ENCODE data around the gene INSIG2. TPM values are rescaled to one million over a fixed set of nuclear protein-coding genes. Genes with fewer than 3 reads are reported as not detected.

Gene INSIG2
- total RNA-seq, 4 donors from 2014 or later: 9.4 to 18.4 (median 13.5) TPM

GRCh38 chr2:118049140-118049815, 39.0 kb upstream of the INSIG2 start:
- no peaks in the 10 kb centered on the region for H3K9me3 ChIP-seq
- no peak for DNase-seq (ENCODE audit: extremely low spot score)
- TF ChIP-seq EP300 (IDR thresholded peaks at IDR 0.05): no peak
- no peak for TF ChIP-seq CTCF (IDR thresholded peaks at IDR 0.05)
- no peak for TF ChIP-seq POLR2A (IDR thresholded peaks at IDR 0.05; ENCODE audit: low read depth)
- no peak for TF ChIP-seq POLR2AphosphoS5 (IDR thresholded peaks at IDR 0.05)
- H3K4me3 ChIP-seq: no peak overlapping the region
- WGBS: 46% methylated on average over 3 of the region's 3 CpGs
- peaks cover 0 to 72% (median 5%) of the 10 kb centered on the region in 4 donors for H3K27me3 ChIP-seq
- no peak overlapping the region for H3K27ac ChIP-seq (replicated peaks in 1 of 4)
- H3K36me3 ChIP-seq: no peaks in the 10 kb centered on the region
- peaks cover 0 to 5% (median 0%) of the 10 kb centered on the region in 4 donors for H3K4me1 ChIP-seq
- intact Hi-C loops (cut with DNase I): loop anchor here (2.0 kb wide), 1 partner anchor 806 kb away; no protein-coding TSS in a partner anchor

GRCh38 chr2:118049816-118050140, 38.5 kb upstream of the INSIG2 start:
- DNase-seq (ENCODE audit: extremely low spot score): no peak
- Histone ChIP-seq H3K27me3 (peaks cover 0 to 67% (median 5%) of the 10 kb centered on the region in 4 donors), H3K9me3 (no peaks in the 10 kb centered on the region), H3K27ac (replicated peaks in 1 of 4) (no peak overlapping the region), H3K36me3 (no peaks in the 10 kb centered on the region), H3K4me3 (no peak overlapping the region), H3K4me1 (peaks cover 0 to 5% (median 0%) of the 10 kb centered on the region in 4 donors)
- TF ChIP-seq CTCF (IDR thresholded peaks at IDR 0.05) (no peak), POLR2A (IDR thresholded peaks at IDR 0.05; ENCODE audit: low read depth) (no peak), EP300 (IDR thresholded peaks at IDR 0.05) (no peak), POLR2AphosphoS5 (IDR thresholded peaks at IDR 0.05) (no peak)
- intact Hi-C loops (cut with DNase I): loop anchor here (2.0 kb wide), 1 partner anchor 805 kb away; no protein-coding TSS in a partner anchor

GRCh38 chr2:118050386-118050785, 37.9 kb upstream of the INSIG2 start:
- Histone ChIP-seq H3K4me1 (peaks cover 0 to 5% (median 0%) of the 10 kb centered on the region in 4 donors), H3K27ac (replicated peaks in 1 of 4) (no peak overlapping the region), H3K27me3 (peaks cover 0 to 66% (median 5%) of the 10 kb centered on the region in 4 donors), H3K9me3 (no peaks in the 10 kb centered on the region), H3K36me3 (no peaks in the 10 kb centered on the region), H3K4me3 (no peak overlapping the region)
- no peak for DNase-seq (ENCODE audit: extremely low spot score)
- 25% methylated on average over 3 of the region's 3 CpGs for WGBS
- TF ChIP-seq CTCF (IDR thresholded peaks at IDR 0.05): no peak
- TF ChIP-seq POLR2A (IDR thresholded peaks at IDR 0.05; ENCODE audit: low read depth): no peak
- no peak for TF ChIP-seq POLR2AphosphoS5 (IDR thresholded peaks at IDR 0.05)
- no peak for TF ChIP-seq EP300 (IDR thresholded peaks at IDR 0.05)
- intact Hi-C loops (cut with DNase I): no loop called here

- no peak for DNase-seq (ENCODE audit: extremely low spot score)
- intact Hi-C loops (cut with DNase I): no loop called here
- no peaks in the 10 kb centered on the region for H3K9me3 ChIP-seq
- no peak overlapping the region for H3K4me3 ChIP-seq
- TF ChIP-seq CTCF (IDR thresholded peaks at IDR 0.05) (no peak), POLR2A (IDR thresholded peaks at IDR 0.05; ENCODE audit: low read depth) (no peak), EP300 (IDR thresholded peaks at IDR 0.05) (no peak), POLR2AphosphoS5 (IDR thresholded peaks at IDR 0.05) (no peak)
- peaks cover 0 to 5% (median 0%) of the 10 kb centered on the region in 4 donors for H3K4me1 ChIP-seq
- WGBS: 71% methylated on average over 2 of the region's 2 CpGs
- H3K36me3 ChIP-seq: no peaks in the 10 kb centered on the region
- H3K27me3 ChIP-seq: peaks cover 0 to 71% (median 5%) of the 10 kb centered on the region in 4 donors
- no peak overlapping the region for H3K27ac ChIP-seq (replicated peaks in 1 of 4)
These were observed 37.3 kb upstream of the INSIG2 start for GRCh38 chr2:118050974-118051373.
